22Rv1 (cell line): ENCODE measurements around the gene ANO2.

Source experiments
- H3K27ac ChIP-seq: fragments of 450-650 bp; 2 replicates; pipeline ENCODE4 v1.5.1; 2017
- ZFX ChIP-seq: fragments of 450-650 bp; IDR thresholded peaks from 2 replicates; pipeline ENCODE4 v1.6.1; 2017; ENCODE audit warnings: antibody characterized with exemption, borderline replicate concordance
- TF ChIP-seq, protein P1 (sequence below): fragments of 450-650 bp; IDR thresholded peaks from 2 replicates; pipeline ENCODE4 v1.5.1; 2017; ENCODE audit warnings: mild to moderate bottlenecking

Gene ANO2

DNA sequence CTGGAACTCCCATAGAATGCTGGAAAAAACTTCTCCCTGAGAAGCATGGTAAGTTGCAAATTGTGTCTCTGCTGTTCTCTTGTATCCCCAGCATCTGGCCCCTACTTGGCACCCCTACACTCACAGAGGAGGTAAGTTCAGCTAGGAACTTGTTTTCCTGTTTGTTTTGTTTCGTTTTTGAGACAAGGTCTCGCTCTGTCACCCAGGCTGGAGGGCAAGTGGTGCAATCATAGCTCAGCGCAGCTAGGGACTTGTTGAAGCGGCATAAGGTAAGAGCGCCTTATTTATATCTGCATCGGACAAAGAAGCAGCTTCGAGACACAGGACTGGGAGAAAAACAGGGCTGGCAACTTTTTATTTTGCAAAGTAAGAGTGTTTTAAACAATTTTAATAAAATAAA lies 18.5 kb upstream of the ANO2 start:
- TF ChIP-seq, protein P1, sequence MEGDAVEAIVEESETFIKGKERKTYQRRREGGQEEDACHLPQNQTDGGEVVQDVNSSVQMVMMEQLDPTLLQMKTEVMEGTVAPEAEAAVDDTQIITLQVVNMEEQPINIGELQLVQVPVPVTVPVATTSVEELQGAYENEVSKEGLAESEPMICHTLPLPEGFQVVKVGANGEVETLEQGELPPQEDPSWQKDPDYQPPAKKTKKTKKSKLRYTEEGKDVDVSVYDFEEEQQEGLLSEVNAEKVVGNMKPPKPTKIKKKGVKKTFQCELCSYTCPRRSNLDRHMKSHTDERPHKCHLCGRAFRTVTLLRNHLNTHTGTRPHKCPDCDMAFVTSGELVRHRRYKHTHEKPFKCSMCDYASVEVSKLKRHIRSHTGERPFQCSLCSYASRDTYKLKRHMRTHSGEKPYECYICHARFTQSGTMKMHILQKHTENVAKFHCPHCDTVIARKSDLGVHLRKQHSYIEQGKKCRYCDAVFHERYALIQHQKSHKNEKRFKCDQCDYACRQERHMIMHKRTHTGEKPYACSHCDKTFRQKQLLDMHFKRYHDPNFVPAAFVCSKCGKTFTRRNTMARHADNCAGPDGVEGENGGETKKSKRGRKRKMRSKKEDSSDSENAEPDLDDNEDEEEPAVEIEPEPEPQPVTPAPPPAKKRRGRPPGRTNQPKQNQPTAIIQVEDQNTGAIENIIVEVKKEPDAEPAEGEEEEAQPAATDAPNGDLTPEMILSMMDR, result no peak
- TF ChIP-seq ZFX, result no peak
- no peak overlapping the region for H3K27ac ChIP-seq

DNA sequence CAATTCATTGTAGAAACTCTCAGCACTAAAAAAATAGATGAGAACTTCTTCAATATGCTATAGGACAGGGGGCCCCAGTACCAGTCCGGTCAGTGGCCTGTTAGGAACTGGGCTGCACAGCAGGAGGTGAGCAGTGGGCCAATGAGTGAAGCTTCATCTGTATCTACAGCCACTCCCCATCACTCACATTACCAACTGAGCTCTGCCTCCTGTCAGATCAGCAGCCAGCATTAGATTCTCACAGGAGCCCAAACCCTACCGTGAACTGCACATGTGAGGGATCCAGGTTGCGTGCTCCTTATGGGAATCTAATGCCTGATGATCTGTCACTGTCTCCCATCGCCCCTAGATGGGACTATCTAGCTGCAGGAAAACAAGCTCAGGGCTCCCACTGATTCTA lies 15.7 kb upstream of the ANO2 start:
- no peak overlapping the region for H3K27ac ChIP-seq
- TF ChIP-seq ZFX, result no peak
- TF ChIP-seq, protein P1, result no peak

DNA sequence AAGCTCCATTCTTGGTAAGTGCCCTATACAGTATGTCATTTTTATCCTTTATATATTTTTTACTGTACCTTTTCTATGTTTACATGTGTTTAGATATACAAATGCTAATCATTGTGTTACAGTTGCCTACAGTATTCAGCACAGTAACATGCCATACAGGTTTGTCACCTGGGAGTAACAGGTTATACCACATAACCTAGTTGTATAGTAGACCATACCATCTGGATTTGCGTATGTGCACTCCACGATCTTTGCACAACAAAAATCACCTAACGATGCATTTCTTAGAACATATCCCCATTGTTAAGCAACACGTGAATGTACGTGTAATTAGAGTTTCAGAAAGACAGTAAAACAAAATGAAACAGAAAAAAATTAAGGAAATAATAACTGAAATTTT lies 11.9 kb upstream of the ANO2 start:
- TF ChIP-seq, protein P1, result no peak
- TF ChIP-seq ZFX, result no peak
- H3K27ac ChIP-seq, result no peak overlapping the region

DNA sequence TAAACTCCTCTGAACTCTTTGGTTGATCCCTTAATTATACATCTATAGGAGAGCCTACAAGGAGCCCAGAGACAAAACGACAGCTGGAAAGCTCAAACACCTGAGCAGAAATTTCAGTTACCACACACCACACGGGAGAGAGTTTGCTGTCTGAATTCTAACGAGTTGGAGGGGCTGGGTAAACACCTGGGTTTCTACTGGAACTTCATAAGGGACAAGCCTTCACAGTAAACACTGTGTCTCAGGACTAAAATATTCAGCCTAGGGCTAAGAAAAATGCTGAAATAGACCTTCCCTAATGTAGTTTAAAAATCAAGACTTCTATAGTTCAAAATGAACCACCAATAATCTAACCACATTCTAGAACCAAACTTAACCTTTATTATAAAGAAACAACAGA lies 9.6 kb upstream of the ANO2 start:
- no peak for TF ChIP-seq ZFX
- TF ChIP-seq, protein P1, result no peak
- H3K27ac ChIP-seq, result no peak overlapping the region

DNA sequence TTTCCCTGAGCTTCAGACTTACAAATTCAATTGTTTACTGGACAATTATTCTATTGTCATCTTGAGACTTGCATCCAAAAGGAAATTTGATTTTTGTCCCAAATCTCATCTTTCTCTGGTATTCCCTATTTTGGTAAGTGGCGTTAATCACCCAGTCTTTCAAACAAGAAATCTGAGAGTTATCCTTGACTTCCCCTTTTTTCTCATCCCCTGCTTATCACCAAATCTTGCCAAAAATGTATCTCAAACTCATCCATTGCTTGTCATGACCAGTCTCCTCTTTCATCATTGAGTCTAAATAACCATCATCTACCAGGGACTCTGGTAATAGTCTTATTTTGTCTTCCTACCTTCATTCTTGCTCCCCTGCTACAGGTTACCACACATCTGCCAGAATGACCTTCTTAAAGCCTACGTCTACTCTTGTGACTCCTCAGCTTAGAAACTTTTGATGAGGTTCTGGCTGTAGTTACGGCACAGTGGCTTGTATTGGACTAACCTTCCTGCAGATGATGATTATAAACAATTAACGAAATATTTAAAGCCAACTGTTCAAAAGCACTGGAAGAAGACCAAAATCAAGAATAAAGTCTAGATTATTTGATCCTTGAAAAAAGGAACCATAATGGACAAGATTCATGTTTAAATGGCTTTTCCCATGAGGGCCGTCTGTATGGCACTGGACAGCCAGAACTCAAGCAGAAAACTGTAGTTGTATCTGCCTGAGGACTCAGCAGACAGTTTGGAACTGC lies 9.0 kb upstream of the ANO2 start:
- H3K27ac ChIP-seq, result no peak overlapping the region
- TF ChIP-seq ZFX, result no peak
- TF ChIP-seq, protein P1, result no peak

DNA sequence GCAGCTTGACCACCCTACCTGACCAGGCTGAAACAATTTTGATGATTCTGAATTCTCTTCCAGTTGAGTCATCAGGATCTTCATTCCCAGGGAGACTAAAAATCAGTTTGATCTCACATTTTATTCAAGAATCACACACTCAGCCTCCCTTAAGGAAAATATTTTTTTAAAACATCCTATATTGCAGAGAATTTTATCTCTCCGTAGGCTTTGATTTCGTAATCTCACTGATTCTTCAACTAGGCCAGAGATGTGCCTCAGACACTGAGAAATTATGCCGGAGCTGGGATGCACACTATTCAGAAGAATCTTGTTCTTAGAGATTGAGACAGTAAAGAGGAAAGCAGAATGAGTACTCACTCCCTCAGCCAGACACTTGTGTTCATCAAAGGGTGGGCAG lies 7.0 kb upstream of the ANO2 start:
- no peak for TF ChIP-seq ZFX
- TF ChIP-seq, protein P1, result no peak

DNA sequence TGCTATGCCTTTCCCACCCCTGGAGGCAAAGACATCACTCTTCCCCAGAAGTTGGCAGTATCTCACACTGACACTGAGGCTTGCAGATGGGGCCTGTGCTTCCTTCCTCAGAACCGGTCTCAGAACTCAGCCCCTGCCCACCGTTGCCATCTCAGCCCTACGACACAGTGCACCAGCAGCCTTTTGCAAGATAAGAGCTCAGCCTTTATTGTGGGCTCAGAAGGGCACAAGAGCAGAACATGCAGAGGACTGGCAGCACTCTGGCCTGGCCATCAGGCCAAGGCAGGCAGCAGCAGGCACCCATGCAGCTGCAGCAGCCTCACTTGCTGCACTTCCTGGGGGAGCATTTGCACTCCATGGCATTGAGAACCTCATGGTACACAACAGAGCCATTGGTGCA lies 3.6 kb upstream of the ANO2 start:
- no peak overlapping the region for H3K27ac ChIP-seq
- TF ChIP-seq ZFX, result no peak
- TF ChIP-seq, protein P1, result no peak

More for the DNA sequence above, 7.0 kb upstream of the ANO2 start:
- no peak overlapping the region for H3K27ac ChIP-seq
